Fibroblast of skin of abdomen (primary cell): ENCODE data around the gene CHCHD3.

Source experiments
- DNase-seq: peaks from one replicate; pipeline ENCODE4 v3.0.0-alpha.2; 2013

The CHCHD3 gene

DNA sequence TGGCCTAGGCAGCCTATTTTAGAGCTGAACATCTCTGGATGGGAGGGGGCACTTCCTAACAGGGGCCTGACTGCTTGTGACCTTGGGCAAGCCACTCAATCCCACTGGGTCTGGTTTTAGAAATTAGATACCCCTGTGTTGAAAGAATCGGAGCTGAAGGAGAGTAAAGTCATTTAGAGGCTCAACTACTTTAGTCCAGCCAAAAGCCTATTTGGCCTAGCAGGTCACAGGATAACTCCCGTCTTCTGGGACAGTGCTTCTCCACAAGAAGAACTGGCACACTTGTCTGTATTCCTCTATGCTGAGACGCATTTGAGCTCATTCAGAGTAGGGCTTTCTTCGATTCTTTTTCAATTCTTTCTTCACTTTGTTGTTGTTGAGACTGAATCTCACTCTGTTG lies 224.2 kb downstream of the CHCHD3 start:
- no peak for DNase-seq

DNA sequence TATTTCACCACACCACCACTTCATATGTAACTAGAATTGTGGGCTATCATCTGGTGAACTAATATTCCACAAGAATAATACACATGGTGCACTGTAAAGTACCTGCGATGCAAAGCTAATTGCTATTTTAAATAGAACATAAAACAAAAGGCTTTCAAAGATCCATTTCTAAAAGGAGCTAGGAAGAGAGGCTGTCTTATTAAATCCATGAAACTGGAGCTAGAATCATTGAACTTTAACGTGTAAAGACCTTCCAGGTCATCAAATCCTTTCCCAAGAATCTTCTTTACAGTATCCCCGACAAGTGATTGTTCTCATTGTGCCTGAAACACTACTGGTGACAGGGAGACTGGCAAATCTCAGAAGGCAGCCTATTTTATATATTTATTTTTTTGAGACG lies 224.9 kb downstream of the CHCHD3 start:
- DNase-seq: no peak

GRCh38 chr7:132856416-132856815 lies 225.5 kb downstream of the CHCHD3 start:
- no peak for DNase-seq

GRCh38 chr7:132855901-132856300 lies 226.0 kb downstream of the CHCHD3 start:
- no peak for DNase-seq

DNA sequence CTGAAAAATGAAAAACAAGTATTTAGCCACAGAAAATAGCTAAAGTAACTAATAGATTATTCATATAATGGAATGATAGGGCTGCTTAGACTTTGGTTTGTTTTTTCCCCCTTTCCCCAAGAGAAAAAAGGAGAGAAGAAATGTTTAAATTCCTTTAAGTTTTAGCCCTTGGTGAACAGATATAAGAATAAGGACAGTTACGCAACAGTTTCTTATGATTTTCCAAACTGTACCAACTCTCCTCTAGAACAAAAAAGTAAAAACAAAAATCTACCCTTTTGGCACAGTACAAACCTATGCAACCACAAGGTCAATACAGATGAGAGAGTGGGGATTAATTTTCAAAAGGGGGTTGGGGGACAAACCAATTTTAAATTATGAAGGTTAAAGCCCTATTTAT lies 227.7 kb downstream of the CHCHD3 start:
- DNase-seq: peak; percentile 22

- DNase-seq: no peak
Measured at GRCh38 chr7:132847376-132847775, 234.5 kb downstream of the CHCHD3 start.

- DNase-seq: no peak
Measured at GRCh38 chr7:132846086-132846485, 235.8 kb downstream of the CHCHD3 start.

- DNase-seq: no peak
Measured at GRCh38 chr7:132842478-132842877, 239.4 kb downstream of the CHCHD3 start.

DNA sequence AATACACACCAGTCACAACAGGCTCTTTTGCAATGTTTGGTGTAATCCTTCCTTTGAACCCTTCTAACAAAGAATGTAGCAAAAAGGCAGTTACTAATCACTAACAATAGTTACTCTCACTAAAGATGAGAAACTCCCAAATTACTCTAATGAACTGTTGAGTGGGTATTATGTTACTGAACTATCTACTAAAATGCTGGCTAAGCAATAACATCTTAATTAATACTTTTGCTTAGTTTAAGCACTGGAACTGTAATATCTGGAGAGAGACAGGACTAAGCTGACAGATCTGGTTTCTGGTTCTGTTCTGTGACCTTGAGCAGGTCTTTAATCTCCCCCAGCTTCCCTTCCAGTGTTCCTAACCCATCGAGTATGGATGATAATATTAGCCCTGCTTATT lies 241.7 kb downstream of the CHCHD3 start:
- DNase-seq: no peak

DNA sequence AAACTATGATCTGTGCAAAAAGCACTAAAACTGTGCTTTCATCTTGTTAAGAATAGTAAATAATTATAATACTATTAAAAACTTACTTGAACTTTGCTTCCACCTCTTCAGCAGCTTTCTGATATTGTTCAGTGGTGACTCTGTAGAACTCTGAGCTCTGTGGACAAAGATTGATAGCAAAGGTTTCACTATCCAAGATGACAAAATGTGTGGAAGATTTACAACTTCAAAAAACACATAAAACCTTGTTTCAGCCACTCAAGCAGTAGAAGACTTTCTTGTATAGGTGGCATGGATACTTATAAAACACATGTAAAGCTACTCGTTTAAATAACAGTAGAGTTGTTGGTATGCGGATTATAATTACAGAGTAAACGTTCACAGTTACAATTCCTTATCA lies 243.6 kb downstream of the CHCHD3 start:
- no peak for DNase-seq

GRCh38 chr7:132837529-132837928 lies 244.4 kb downstream of the CHCHD3 start:
- DNase-seq: peak; percentile 32

DNA sequence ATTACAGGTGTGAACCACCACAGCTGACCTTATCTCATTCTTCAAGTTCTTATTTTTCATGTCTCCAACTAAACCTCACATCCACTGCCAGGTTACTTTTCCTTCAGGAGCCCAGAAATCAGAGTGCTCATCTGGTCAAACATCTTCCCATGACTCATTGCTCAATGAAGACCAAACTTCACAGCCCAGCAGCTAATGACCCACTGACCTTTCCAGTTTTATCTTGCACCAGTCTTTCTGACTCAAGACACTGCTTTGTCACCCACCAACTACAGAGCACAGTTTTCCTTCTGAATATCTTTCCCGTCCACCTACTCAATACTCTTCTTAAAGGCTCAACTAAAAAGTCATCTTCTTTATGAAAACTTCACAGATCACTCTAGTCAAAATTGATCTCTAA lies 245.1 kb downstream of the CHCHD3 start:
- no peak for DNase-seq

- no peak for DNase-seq
Measured at GRCh38 chr7:132830941-132831340, 250.9 kb downstream of the CHCHD3 start.

DNA sequence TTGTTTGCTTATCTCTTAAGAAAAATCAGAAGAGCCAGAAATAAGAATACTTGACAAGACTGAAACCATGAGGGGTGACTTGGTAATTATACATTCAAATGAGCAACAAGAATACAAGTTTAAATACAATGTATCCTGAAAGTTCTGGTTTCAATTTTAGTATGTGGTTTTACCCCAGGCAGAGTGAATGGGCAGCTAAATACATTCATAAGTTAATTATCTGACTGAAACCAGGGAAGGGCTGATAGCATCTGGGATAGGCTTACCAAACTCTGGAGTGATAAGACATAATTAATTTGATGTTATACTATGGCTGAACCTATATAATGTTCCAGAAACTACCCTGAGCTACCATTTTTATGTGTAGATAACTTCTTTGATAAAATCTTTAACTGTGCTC lies 253.4 kb downstream of the CHCHD3 start:
- no peak for DNase-seq

DNA sequence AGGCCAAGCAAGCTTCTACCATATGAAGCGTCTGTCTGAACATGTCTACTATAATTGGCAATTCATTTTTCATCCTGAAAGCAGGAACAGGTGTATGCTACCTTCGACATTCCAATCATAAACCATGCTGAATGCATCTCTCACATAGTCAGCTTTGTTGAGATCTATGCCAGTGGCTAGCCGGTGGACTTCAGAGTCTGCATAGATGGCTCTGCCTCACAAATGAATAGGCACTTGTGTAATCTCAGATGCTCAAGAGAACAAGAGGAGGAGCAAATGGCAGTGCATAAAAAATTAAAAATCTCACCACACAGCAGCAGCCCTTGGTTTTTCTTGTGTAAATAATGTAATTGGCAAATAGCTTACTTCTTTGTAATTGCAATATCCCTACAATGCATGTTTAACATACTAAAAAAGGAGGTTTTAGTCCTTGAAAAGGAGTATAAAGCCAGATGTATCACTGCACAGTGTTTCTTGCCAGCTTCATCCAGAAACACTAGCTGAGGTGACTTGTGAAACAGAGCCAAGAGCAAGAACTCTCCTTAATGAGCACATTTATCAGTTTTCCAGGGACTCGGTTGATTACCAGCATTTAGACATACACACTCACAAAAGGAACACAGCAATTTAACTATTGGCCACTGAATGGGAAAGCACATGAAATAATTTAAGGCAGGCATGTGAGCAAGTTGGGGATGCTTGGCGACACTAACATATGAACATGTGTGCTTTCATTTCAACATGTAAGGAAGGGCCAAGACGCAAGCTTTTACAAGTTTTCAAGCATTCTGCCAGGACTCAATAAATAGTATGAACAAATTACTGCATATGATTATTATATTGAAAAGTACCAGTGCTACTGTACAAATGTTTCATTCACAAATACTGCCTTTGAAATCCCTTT lies 255.7 kb downstream of the CHCHD3 start:
- DNase-seq: no peak

- DNase-seq: no peak
Measured at GRCh38 chr7:132825222-132825621, 256.7 kb downstream of the CHCHD3 start.

- DNase-seq: no peak
Measured at GRCh38 chr7:132819648-132820047, 262.2 kb downstream of the CHCHD3 start.

DNA sequence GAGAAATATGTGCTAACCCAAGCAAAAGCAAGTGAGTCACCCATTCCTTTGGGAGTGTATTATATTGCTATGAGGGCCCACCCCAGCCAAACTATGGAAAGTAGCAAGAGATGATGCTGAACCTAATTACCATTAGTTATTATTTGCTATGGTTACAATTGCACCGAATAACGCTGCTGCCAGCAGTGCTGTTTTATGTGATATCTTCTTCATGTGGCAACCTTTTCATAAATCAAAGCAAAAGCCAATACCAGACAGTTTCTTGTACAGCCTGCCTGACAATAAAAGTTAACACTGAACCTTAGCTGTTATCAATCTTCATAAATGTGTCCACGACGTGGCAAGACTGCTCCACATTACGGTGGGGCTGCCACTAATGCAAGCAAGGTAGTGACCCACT lies 263.9 kb downstream of the CHCHD3 start:
- DNase-seq: peak; percentile 36

- DNase-seq: peak; percentile 39
Measured at GRCh38 chr7:132815696-132816311, 266.1 kb downstream of the CHCHD3 start.

DNA sequence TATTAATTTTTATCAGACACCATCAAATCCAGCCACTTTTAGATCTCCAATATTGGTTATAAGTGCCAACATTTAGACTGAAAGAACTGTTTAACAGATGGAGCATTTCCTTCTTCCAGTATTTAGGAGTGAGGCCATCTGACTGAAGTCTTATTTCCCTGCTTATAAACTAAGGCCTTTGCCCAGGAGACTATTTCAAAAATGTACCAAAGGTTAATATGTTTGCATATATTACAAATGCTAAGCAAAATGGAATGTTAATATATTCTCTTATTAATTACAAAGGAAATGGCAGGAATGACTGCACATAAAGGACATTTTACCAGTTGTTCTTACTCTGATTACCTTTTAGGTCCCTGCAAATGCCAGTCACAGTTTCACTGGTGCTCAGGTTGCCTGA lies 266.8 kb downstream of the CHCHD3 start:
- peak; percentile 7 for DNase-seq

GRCh38 chr7:132810561-132810960 lies 271.3 kb downstream of the CHCHD3 start:
- DNase-seq: no peak

- DNase-seq: no peak
Measured at GRCh38 chr7:132806834-132807233, 275.1 kb downstream of the CHCHD3 start.

- no peak for DNase-seq
Measured at GRCh38 chr7:132805766-132806165, 276.1 kb downstream of the CHCHD3 start.

DNA sequence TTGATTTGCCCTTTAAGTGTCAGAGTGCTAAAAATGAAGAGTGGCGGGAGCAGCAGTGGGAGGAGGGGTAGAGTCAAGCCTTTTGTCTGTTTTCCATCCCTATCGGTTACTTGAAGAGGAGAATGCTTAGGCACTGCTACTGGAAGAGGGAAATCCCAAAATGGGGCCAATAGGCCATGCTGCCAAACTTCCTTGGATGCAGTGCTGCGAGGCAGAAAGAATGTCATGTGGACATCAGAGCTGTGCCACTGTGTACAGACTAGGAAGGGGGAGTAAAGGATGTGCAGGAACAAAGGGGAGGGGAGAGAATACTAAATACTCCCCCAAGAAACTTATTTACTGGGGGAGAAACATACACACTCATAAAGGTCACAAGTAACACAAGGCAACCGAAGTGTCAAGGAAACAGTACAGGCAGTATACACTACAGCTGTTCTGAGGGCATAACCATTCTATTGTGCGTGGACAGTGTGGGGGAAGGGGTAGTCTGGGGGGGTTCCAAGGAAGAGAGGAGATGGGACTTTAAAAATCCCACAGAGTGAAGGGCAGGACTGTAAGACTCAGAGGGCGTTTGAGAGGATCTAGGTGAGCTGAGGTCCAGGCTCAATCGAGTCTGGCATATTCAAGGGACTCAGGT lies 276.9 kb downstream of the CHCHD3 start:
- DNase-seq: no peak
